HepG2 (cell line): ENCODE results near the gene RDH13. TPM values are rescaled to one million over a fixed set of nuclear protein-coding genes. Genes with fewer than 3 reads are reported as not detected.

Experiments
- ARHGAP35 ChIP-seq: sonication (generic); formaldehyde crosslinking; IDR thresholded peaks from 2 replicates; pipeline ENCODE4 v1.9.0; 2022; ENCODE audit warnings: mild to moderate bottlenecking, inconsistent platforms, moderate library complexity, missing genetic modification reagents, borderline replicate concordance
- ARNT ChIP-seq: fragments of 450-650 bp; IDR thresholded peaks from 2 replicates; pipeline ENCODE4 v1.6.1; 2017
- ELF1 ChIP-seq: sonication (generic); formaldehyde crosslinking; IDR thresholded peaks from 2 replicates; pipeline ENCODE4 v1.4.0; 2020; ENCODE audit warnings: missing genetic modification reagents
- KDM3A ChIP-seq: IDR thresholded peaks from 2 replicates; pipeline ENCODE4 v1.6.1; 2018; ENCODE audit warnings: low read depth, missing compliant biosample characterization
- KLF15 ChIP-seq: sonication (generic); formaldehyde crosslinking; IDR thresholded peaks from 2 replicates; pipeline ENCODE4 v1.8.1; 2023; ENCODE audit warnings: borderline replicate concordance, mild to moderate bottlenecking, inconsistent platforms, missing genetic modification reagents, mixed read lengths
- MYNN ChIP-seq: sonication (generic); formaldehyde crosslinking; IDR thresholded peaks from 2 replicates; pipeline ENCODE4 v1.4.0; 2020; ENCODE audit warnings: mild to moderate bottlenecking, low read depth, missing genetic modification reagents
- NR1H2 ChIP-seq: sonication (generic); formaldehyde crosslinking; IDR thresholded peaks from 2 replicates; pipeline ENCODE4 v1.8.1; 2022; ENCODE audit warnings: low read depth, missing genetic modification reagents, borderline replicate concordance
- PAWR ChIP-seq: sonication (generic); formaldehyde crosslinking; IDR thresholded peaks from 2 replicates; pipeline ENCODE4 v1.4.0; 2020; ENCODE audit warnings: missing genetic modification reagents, mild to moderate bottlenecking, borderline replicate concordance
- PTBP1 ChIP-seq: fragments of 200-400 bp; formaldehyde crosslinking; IDR thresholded peaks from 2 replicates; pipeline ENCODE4 v1.6.1; 2018; ENCODE audit warnings: low read length, low read depth; ENCODE audit not compliant: poor library complexity, severe bottlenecking
- SRF ChIP-seq: IDR thresholded peaks from 2 replicates; pipeline ENCODE4 v1.6.1; 2011; ENCODE audit warnings: mild to moderate bottlenecking, low read depth, low read length, moderate library complexity
- TBX2 ChIP-seq: sonication (generic); formaldehyde crosslinking; IDR thresholded peaks from 2 replicates; pipeline ENCODE4 v1.5.0; 2020; ENCODE audit warnings: missing genetic modification reagents, mild to moderate bottlenecking, borderline replicate concordance
- XBP1 ChIP-seq: sonication (generic); formaldehyde crosslinking; IDR thresholded peaks from 2 replicates; pipeline ENCODE4 v1.5.0; 2020; ENCODE audit warnings: missing genetic modification reagents
- ZBTB42 ChIP-seq: sonication (generic); formaldehyde crosslinking; IDR thresholded peaks from 2 replicates; pipeline ENCODE4 v1.5.0; 2020; ENCODE audit warnings: mild to moderate bottlenecking, missing genetic modification reagents
- ZNF234 ChIP-seq: sonication (generic); formaldehyde crosslinking; conservative IDR thresholded peaks from 2 replicates; pipeline ENCODE4 v1.5.1; 2020; ENCODE audit warnings: mild to moderate bottlenecking, missing genetic modification reagents
- ZNF703 ChIP-seq: sonication (generic); formaldehyde crosslinking; IDR thresholded peaks from 2 replicates; pipeline ENCODE4 v1.5.1; 2020; ENCODE audit warnings: missing genetic modification reagents, mild to moderate bottlenecking, moderate library complexity, borderline replicate concordance
- ZNF772 ChIP-seq: sonication (generic); formaldehyde crosslinking; IDR thresholded peaks from 2 replicates; pipeline ENCODE4 v1.5.0; 2020; ENCODE audit warnings: mild to moderate bottlenecking, missing genetic modification reagents
- ZNF788 ChIP-seq: sonication (generic); formaldehyde crosslinking; IDR thresholded peaks from 2 replicates; pipeline ENCODE4 v1.5.0; 2020; ENCODE audit warnings: mild to moderate bottlenecking, missing genetic modification reagents, borderline replicate concordance
- polyA plus RNA-seq, 8 experiments: library from polyadenylated mRNA; depleted of rRNA in 3 of 8; stranded (reverse) in 7 of 8; unstranded in 1 of 8; fragments of >200 nt; fragmentation: Illumina TruSeq in 4 of 8; extraction: Trizol in 4 of 8; gene quantifications; 2 replicates each; pipeline versions ENCODE4 v1.2.1 to v1.2.3, GENCODE V29; 2011 to 2016; ENCODE audit warnings: low read depth in 4 of 8, missing spikeins in 1 of 8, mixed read lengths in 1 of 8; ENCODE audit not compliant: insufficient read depth in 1 of 8
- total RNA-seq, 5 experiments: library from RNA; depleted of rRNA; stranded (reverse); fragments of >200 nt; fragmentation: Illumina TruSeq; extraction: Trizol; gene quantifications; 2 replicates each; pipeline ENCODE4 v1.2.3, GENCODE V29; 2016; ENCODE audit warnings: low read depth in 1 of 5
- TF ChIP-seq, protein P1 (sequence below): IDR thresholded peaks from 2 replicates; pipeline ENCODE4 v1.6.1; 2016; ENCODE audit warnings: mild to moderate bottlenecking, missing biosample characterization, missing genetic modification reagents
- TF ChIP-seq, protein P2 (sequence below): sonication (generic); formaldehyde crosslinking; IDR thresholded peaks from 2 replicates; pipeline ENCODE4 v1.9.0; 2021; ENCODE audit warnings: mild to moderate bottlenecking, missing genetic modification reagents
- TF ChIP-seq, protein P3 (sequence below): sonication (generic); formaldehyde crosslinking; IDR thresholded peaks from 2 replicates; pipeline ENCODE4 v1.4.0; 2020; ENCODE audit warnings: missing genetic modification reagents
- TF ChIP-seq, protein P4 (sequence below): IDR thresholded peaks from 2 replicates; pipeline ENCODE4 v1.6.1; 2016; ENCODE audit warnings: low read depth, borderline replicate concordance

RDH13 gene
- total and polyA plus RNA-seq, 2 of the 13 experiments (the other 11 are each of a cell fraction or from before 2014, with no cell fraction given), result 13.4 to 21.5 TPM

DNA sequence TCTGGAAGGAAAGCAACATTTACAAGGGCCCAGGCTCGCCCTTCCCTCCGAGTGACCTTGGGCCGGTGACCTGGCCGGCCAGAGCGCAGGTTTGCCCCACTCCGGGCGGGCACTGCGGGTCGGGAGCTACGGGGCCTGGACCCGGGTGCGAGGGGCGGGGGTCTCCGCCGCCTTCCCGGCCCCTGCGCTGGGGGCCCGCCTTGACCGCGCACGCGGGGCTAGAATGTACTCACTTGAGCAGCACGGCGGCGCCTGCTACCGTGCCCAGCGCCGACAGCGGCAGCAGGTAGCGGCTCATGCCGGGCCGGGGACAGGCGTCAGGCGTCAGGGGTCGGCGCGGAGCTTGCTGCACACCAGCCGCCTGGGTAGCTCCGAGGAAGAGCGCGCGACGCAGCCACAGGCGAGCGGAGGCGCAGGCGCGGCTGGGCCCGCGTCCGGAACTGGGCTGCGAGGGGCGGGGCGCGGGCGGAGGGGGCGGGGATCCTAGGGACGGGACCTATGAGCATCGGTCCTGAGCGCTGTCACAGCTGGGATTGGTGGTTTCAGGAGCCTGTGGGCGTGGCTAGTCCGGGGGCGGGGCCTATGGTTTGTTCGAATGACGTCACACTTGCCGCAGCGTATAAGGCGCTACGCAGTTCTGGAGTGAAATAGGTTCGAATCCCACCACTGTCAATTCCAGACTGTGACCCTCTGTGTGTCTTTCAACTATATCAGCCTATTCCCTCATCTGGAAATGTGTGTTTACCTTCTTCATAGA is at the start of gene RDH13 (continued):
- TF ChIP-seq, protein P1, sequence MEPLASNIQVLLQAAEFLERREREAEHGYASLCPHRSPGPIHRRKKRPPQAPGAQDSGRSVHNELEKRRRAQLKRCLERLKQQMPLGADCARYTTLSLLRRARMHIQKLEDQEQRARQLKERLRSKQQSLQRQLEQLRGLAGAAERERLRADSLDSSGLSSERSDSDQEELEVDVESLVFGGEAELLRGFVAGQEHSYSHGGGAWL, result peak; percentile 23; the same call in 1 of the 2 replicates
- TF ChIP-seq ZBTB42 (CRISPR knock-in tag), result no peak
- peak; percentile 61; the same call in 1 of the 2 replicates for TF ChIP-seq TBX2 (CRISPR knock-in tag)
- TF ChIP-seq, protein P2, sequence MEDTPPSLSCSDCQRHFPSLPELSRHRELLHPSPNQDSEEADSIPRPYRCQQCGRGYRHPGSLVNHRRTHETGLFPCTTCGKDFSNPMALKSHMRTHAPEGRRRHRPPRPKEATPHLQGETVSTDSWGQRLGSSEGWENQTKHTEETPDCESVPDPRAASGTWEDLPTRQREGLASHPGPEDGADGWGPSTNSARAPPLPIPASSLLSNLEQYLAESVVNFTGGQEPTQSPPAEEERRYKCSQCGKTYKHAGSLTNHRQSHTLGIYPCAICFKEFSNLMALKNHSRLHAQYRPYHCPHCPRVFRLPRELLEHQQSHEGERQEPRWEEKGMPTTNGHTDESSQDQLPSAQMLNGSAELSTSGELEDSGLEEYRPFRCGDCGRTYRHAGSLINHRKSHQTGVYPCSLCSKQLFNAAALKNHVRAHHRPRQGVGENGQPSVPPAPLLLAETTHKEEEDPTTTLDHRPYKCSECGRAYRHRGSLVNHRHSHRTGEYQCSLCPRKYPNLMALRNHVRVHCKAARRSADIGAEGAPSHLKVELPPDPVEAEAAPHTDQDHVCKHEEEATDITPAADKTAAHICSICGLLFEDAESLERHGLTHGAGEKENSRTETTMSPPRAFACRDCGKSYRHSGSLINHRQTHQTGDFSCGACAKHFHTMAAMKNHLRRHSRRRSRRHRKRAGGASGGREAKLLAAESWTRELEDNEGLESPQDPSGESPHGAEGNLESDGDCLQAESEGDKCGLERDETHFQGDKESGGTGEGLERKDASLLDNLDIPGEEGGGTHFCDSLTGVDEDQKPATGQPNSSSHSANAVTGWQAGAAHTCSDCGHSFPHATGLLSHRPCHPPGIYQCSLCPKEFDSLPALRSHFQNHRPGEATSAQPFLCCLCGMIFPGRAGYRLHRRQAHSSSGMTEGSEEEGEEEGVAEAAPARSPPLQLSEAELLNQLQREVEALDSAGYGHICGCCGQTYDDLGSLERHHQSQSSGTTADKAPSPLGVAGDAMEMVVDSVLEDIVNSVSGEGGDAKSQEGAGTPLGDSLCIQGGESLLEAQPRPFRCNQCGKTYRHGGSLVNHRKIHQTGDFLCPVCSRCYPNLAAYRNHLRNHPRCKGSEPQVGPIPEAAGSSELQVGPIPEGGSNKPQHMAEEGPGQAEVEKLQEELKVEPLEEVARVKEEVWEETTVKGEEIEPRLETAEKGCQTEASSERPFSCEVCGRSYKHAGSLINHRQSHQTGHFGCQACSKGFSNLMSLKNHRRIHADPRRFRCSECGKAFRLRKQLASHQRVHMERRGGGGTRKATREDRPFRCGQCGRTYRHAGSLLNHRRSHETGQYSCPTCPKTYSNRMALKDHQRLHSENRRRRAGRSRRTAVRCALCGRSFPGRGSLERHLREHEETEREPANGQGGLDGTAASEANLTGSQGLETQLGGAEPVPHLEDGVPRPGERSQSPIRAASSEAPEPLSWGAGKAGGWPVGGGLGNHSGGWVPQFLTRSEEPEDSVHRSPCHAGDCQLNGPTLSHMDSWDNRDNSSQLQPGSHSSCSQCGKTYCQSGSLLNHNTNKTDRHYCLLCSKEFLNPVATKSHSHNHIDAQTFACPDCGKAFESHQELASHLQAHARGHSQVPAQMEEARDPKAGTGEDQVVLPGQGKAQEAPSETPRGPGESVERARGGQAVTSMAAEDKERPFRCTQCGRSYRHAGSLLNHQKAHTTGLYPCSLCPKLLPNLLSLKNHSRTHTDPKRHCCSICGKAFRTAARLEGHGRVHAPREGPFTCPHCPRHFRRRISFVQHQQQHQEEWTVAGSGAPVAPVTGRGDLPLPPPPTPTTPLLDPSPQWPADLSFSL (CRISPR knock-in tag), result no peak
- no peak for TF ChIP-seq ARNT
- TF ChIP-seq XBP1 (CRISPR knock-in tag), result no peak
- TF ChIP-seq, protein P3, sequence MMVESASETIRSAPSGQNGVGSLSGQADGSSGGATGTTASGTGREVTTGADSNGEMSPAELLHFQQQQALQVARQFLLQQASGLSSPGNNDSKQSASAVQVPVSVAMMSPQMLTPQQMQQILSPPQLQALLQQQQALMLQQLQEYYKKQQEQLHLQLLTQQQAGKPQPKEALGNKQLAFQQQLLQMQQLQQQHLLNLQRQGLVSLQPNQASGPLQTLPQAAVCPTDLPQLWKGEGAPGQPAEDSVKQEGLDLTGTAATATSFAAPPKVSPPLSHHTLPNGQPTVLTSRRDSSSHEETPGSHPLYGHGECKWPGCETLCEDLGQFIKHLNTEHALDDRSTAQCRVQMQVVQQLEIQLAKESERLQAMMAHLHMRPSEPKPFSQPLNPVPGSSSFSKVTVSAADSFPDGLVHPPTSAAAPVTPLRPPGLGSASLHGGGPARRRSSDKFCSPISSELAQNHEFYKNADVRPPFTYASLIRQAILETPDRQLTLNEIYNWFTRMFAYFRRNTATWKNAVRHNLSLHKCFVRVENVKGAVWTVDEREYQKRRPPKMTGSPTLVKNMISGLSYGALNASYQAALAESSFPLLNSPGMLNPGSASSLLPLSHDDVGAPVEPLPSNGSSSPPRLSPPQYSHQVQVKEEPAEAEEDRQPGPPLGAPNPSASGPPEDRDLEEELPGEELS (CRISPR knock-in tag), result no peak
- TF ChIP-seq ZNF234 (CRISPR knock-in tag), result no peak
- no peak for TF ChIP-seq ZNF703 (CRISPR knock-in tag)
- no peak for TF ChIP-seq SRF
- TF ChIP-seq PAWR, result no peak
- TF ChIP-seq MYNN, result no peak
- TF ChIP-seq, protein P4, sequence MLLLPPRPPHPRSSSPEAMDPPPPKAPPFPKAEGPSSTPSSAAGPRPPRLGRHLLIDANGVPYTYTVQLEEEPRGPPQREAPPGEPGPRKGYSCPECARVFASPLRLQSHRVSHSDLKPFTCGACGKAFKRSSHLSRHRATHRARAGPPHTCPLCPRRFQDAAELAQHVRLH, result 0 out of 2 replicates have a peak, but pooled peaks have one; percentile 44
- TF ChIP-seq ZNF788, result no peak
- TF ChIP-seq NR1H2 (CRISPR knock-in tag), result no peak
- no peak for TF ChIP-seq PTBP1
- TF ChIP-seq KDM3A (CRISPR knock-in tag), result no peak
- peak; percentile 11; the same call in 1 of the 2 replicates for TF ChIP-seq ELF1 (CRISPR knock-in tag)
- no peak for TF ChIP-seq KLF15
- TF ChIP-seq ARHGAP35 (CRISPR knock-in tag), result peak; percentile 59; the same call in 1 of the 2 replicates
- no peak for TF ChIP-seq ZNF772 (CRISPR knock-in tag)
